ENCODE results near the gene IL6.

Gene IL6

DNA sequence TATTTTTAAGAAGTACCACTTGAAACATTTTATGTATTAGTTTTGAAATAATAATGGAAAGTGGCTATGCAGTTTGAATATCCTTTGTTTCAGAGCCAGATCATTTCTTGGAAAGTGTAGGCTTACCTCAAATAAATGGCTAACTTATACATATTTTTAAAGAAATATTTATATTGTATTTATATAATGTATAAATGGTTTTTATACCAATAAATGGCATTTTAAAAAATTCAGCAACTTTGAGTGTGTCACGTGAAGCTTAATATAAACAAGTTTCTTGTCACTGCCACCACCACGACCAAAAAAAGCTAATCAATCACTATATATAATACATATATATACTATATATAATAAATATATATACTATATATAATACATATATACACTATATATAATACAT is 4.8 kb downstream of the IL6 start:
- no peak for DNase-seq (ENCODE audit: low read depth)
- no peak overlapping the region for H3K4me3 ChIP-seq (ENCODE audit: low read depth, low read length)
- TF ChIP-seq, protein P1, sequence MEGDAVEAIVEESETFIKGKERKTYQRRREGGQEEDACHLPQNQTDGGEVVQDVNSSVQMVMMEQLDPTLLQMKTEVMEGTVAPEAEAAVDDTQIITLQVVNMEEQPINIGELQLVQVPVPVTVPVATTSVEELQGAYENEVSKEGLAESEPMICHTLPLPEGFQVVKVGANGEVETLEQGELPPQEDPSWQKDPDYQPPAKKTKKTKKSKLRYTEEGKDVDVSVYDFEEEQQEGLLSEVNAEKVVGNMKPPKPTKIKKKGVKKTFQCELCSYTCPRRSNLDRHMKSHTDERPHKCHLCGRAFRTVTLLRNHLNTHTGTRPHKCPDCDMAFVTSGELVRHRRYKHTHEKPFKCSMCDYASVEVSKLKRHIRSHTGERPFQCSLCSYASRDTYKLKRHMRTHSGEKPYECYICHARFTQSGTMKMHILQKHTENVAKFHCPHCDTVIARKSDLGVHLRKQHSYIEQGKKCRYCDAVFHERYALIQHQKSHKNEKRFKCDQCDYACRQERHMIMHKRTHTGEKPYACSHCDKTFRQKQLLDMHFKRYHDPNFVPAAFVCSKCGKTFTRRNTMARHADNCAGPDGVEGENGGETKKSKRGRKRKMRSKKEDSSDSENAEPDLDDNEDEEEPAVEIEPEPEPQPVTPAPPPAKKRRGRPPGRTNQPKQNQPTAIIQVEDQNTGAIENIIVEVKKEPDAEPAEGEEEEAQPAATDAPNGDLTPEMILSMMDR (IDR thresholded peaks at IDR 0.05; ENCODE audit: control insufficient read depth, extremely low read depth, insufficient read depth), result no peak

DNA sequence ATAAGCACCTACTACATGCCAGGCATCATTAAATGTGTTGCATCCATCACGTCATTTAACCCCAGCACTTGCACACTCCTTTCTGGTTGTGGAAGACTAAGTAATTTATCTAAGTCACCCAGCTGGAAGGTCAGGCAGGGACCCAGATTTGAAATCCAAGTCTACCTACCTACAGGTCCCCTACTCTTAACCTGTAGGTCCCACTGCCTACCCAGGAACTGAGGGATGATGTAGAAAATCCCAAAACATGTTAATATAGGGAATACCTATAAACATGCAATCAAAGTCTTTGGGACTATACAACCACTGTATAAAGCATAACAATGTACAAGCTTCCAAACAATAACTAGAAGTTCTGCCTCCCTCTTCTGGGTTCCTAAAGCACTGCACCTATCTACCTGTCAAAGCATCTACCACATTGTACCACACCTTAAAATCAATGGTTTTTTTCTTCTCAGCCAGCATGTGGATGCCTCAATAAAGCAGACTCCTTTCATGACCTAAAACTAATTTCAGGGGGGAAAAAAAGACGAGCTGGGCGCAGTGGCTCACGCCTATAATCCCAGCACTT is 5.6 kb downstream of the IL6 start:
- no peak overlapping the region for H3K4me3 ChIP-seq (ENCODE audit: low read depth, low read length)
- peak; percentile 8 for DNase-seq (ENCODE audit: low read depth)
- TF ChIP-seq, protein P1 (IDR thresholded peaks at IDR 0.05; ENCODE audit: control insufficient read depth, extremely low read depth, insufficient read depth), result peak; percentile 60

DNA sequence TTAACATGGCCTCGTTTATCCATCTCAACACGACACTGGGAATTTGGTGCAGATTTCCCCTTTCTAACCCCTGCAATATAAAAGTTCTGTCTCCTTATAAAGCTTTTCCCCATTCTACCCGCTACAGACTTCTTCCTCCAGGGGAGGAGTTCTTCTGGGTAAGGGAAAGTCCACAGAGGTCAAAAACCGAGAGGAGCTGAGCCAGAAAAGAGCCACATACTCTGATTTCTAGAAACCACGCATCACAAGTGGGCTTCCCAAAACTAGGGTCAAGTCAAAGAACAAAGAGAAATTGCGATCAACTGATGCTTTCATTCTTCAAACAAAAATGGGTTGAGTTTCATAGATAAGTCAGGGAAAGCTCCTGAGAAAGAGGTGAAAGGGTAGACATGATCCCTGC is 6.8 kb downstream of the IL6 start:
- no peak for DNase-seq (ENCODE audit: low read depth)
- TF ChIP-seq, protein P1 (IDR thresholded peaks at IDR 0.05; ENCODE audit: control insufficient read depth, extremely low read depth, insufficient read depth), result no peak
- no peak overlapping the region for H3K4me3 ChIP-seq (ENCODE audit: low read depth, low read length)

GRCh38 chr7:22743014-22743413 is 16.0 kb downstream of the IL6 start:
- TF ChIP-seq, protein P1 (IDR thresholded peaks at IDR 0.05; ENCODE audit: control insufficient read depth, extremely low read depth, insufficient read depth), result no peak
- DNase-seq (ENCODE audit: low read depth), result no peak
- H3K4me3 ChIP-seq (ENCODE audit: low read depth, low read length), result no peak overlapping the region

DNA sequence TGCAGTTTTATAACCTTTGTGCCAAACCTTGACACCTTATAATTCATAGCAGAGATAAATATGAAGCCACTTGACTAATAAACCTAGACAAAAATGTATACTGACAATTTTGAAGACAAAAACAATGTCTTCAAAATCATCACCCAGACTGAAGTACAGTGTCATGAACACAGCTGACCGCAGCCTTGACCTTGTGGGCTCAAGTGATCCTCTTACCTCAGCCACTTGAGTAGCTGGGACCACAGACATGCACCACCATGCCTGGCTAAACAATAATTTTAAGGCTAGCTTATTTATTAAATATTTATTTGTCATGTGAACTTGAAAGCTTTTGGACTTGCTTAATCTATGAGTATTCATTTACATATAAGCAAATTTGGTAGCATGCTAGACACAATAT is 24.3 kb downstream of the IL6 start:
- TF ChIP-seq, protein P1 (IDR thresholded peaks at IDR 0.05; ENCODE audit: control insufficient read depth, extremely low read depth, insufficient read depth), result no peak
- H3K4me3 ChIP-seq (ENCODE audit: low read depth, low read length), result no peak overlapping the region
- DNase-seq (ENCODE audit: low read depth), result no peak

GRCh38 chr7:22757338-22757994 is 30.5 kb downstream of the IL6 start:
- TF ChIP-seq, protein P1 (IDR thresholded peaks at IDR 0.05; ENCODE audit: control insufficient read depth, extremely low read depth, insufficient read depth), result no peak
- DNase-seq (ENCODE audit: low read depth), result no peak
- H3K4me3 ChIP-seq (ENCODE audit: low read depth, low read length), result no peak overlapping the region

DNA sequence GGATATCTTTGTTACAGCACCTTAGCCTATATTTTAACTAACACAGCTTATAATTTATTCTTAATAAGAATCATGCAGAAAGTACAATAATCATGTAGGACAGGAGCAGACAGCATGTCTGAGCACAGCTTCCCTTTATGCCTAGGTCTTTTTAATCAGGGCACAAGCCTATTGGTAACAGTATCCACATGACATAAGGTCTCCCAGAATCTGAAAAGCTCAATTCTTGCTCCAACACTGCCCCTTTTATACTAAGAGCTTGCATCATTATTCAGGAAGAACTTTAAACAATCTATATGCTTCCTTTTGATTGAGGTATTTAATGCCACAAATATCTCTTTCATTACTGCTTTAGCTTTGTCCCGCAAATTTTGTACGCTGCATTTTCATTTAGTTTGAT is 31.6 kb downstream of the IL6 start:
- TF ChIP-seq, protein P1 (IDR thresholded peaks at IDR 0.05; ENCODE audit: control insufficient read depth, extremely low read depth, insufficient read depth), result no peak
- no peak overlapping the region for H3K4me3 ChIP-seq (ENCODE audit: low read depth, low read length)
- no peak for DNase-seq (ENCODE audit: low read depth)
